WTC11 (cell line): Measurements from ENCODE around the gene ACO2. TPM values are rescaled to one million over a fixed set of nuclear protein-coding genes. Genes with fewer than 3 reads are reported as not detected.

Source experiments
- ATAC-seq: fragments of 200-7000 bp; cut with Tn5 transposase; 2 replicates; pipeline ENCODE4 v1.10.0; 2021; ENCODE audit warnings: mild to moderate bottlenecking, moderate library complexity
- CTCF ChIA-PET: fragments of 300-600 bp; sonication (Branson Sonifier 250); formaldehyde crosslinking; loops from one replicate; lab custom pipeline; 2021; ENCODE audit warnings: antibody characterized with exemption; lab: Charles Lee
- POLR2A ChIA-PET: fragments of 350-600 bp; sonication (Branson Sonifier 250); formaldehyde crosslinking; loops from one replicate; lab custom pipeline; 2021; ENCODE audit warnings: antibody characterized with exemption; lab: Charles Lee
- DNase-seq: peaks from one replicate; pipeline ENCODE4 v3.0.0; 2021; ENCODE audit warnings: low spot score
- H3K27ac Mint-ChIP-seq: 2 replicates; pipeline ENCODE4 v1.8.0; 2021; ENCODE audit warnings: mixed read lengths
- H3K27me3 Mint-ChIP-seq: 2 replicates; pipeline ENCODE4 v1.8.0; 2021; ENCODE audit warnings: low read depth, mild to moderate bottlenecking, moderate library complexity, mixed read lengths
- H3K36me3 Mint-ChIP-seq: 2 replicates; pipeline ENCODE4 v1.8.0; 2021; ENCODE audit warnings: mixed read lengths
- H3K4me1 Mint-ChIP-seq: 2 replicates; pipeline ENCODE4 v1.8.0; 2022; ENCODE audit warnings: mixed read lengths
- H3K4me3 Mint-ChIP-seq: 2 replicates; pipeline ENCODE4 v1.8.0; 2021; ENCODE audit warnings: mild to moderate bottlenecking, moderate library complexity, mixed read lengths
- H3K9me3 Mint-ChIP-seq: 2 replicates; pipeline ENCODE4 v1.8.0; 2021; ENCODE audit warnings: mixed read lengths
- CBFB ChIP-seq: sonication (generic); formaldehyde crosslinking; IDR thresholded peaks from 2 replicates; pipeline ENCODE4 v1.8.1; 2022; ENCODE audit warnings: mild to moderate bottlenecking, low read depth, missing genetic modification reagents
- E2F4 ChIP-seq: sonication (generic); formaldehyde crosslinking; IDR thresholded peaks from 2 replicates; pipeline ENCODE4 v1.8.1; 2022; ENCODE audit warnings: low read depth, mild to moderate bottlenecking, moderate library complexity, missing genetic modification reagents, borderline replicate concordance
- ELF4 ChIP-seq: sonication (generic); formaldehyde crosslinking; IDR thresholded peaks from 2 replicates; pipeline ENCODE4 v1.8.1; 2022; ENCODE audit warnings: low read depth, mild to moderate bottlenecking, moderate library complexity, missing genetic modification reagents
- EMX1 ChIP-seq: fragments of 250-450 bp; sonication (Bioruptor Pico); IDR thresholded peaks from 2 replicates; pipeline ENCODE4 v1.8.0; 2021; ENCODE audit warnings: mild to moderate bottlenecking
- FOXK1 ChIP-seq: sonication (generic); formaldehyde crosslinking; IDR thresholded peaks from 2 replicates; pipeline ENCODE4 v1.8.0; 2022; ENCODE audit warnings: mild to moderate bottlenecking, moderate library complexity, missing genetic modification reagents
- FOXP4 ChIP-seq: sonication (generic); formaldehyde crosslinking; IDR thresholded peaks from 2 replicates; pipeline ENCODE4 v1.8.0; 2022; ENCODE audit warnings: mild to moderate bottlenecking, missing genetic modification reagents
- GABPB1 ChIP-seq: sonication (generic); formaldehyde crosslinking; IDR thresholded peaks from 2 replicates; pipeline ENCODE4 v1.8.1; 2023; ENCODE audit warnings: mild to moderate bottlenecking, missing genetic modification reagents
- GTF2I ChIP-seq: fragments of 250-450 bp; sonication (Bioruptor Pico); conservative IDR thresholded peaks from 2 replicates; pipeline ENCODE4 v1.4.0; 2021; ENCODE audit warnings: mild to moderate bottlenecking
- IRF2 ChIP-seq: sonication (generic); formaldehyde crosslinking; IDR thresholded peaks from 2 replicates; pipeline ENCODE4 v1.8.0; 2022; ENCODE audit warnings: low read depth, missing genetic modification reagents, borderline replicate concordance
- MAX ChIP-seq: sonication (generic); formaldehyde crosslinking; IDR thresholded peaks from 2 replicates; pipeline ENCODE4 v1.8.0; 2022; ENCODE audit warnings: mild to moderate bottlenecking, missing genetic modification reagents
- MXD4 ChIP-seq: fragments of 250-450 bp; sonication (Bioruptor Pico); IDR thresholded peaks from 2 replicates; pipeline ENCODE4 v1.8.0; 2021; ENCODE audit warnings: mild to moderate bottlenecking, moderate library complexity, borderline replicate concordance
- MYBL2 ChIP-seq: sonication (generic); formaldehyde crosslinking; IDR thresholded peaks from 2 replicates; pipeline ENCODE4 v1.8.1; 2023; ENCODE audit warnings: mild to moderate bottlenecking, moderate library complexity, missing genetic modification reagents
- NFATC4 ChIP-seq: fragments of 250-450 bp; sonication (Bioruptor Pico); IDR thresholded peaks from 2 replicates; pipeline ENCODE4 v1.9.0; 2021; ENCODE audit warnings: mild to moderate bottlenecking
- NFYB ChIP-seq: sonication (generic); formaldehyde crosslinking; conservative IDR thresholded peaks from 2 replicates; pipeline ENCODE4 v1.8.0; 2022; ENCODE audit warnings: low read depth, missing genetic modification reagents
- NR3C1 ChIP-seq: sonication (generic); formaldehyde crosslinking; conservative IDR thresholded peaks from 2 replicates; pipeline ENCODE4 v1.8.1; 2023; ENCODE audit warnings: low read depth, mild to moderate bottlenecking, missing genetic modification reagents
- PREB ChIP-seq: sonication (generic); formaldehyde crosslinking; IDR thresholded peaks from 2 replicates; pipeline ENCODE4 v1.8.1; 2022; ENCODE audit warnings: mild to moderate bottlenecking, missing genetic modification reagents, moderate library complexity, borderline replicate concordance
- PRRX2 ChIP-seq: fragments of 250-450 bp; sonication (Bioruptor Pico); IDR thresholded peaks from 2 replicates; pipeline ENCODE4 v1.8.0; 2021; ENCODE audit warnings: mild to moderate bottlenecking
- SMAD3 ChIP-seq: sonication (generic); formaldehyde crosslinking; IDR thresholded peaks from 2 replicates; pipeline ENCODE4 v1.8.0; 2022; ENCODE audit warnings: missing genetic modification reagents, mild to moderate bottlenecking, borderline replicate concordance
- TCF7 ChIP-seq: sonication (generic); formaldehyde crosslinking; IDR thresholded peaks from 2 replicates; pipeline ENCODE4 v1.8.0; 2022; ENCODE audit warnings: mild to moderate bottlenecking, low read depth, missing genetic modification reagents, moderate library complexity
- TEAD1 ChIP-seq: sonication (generic); formaldehyde crosslinking; IDR thresholded peaks from 2 replicates; pipeline ENCODE4 v1.8.0; 2022; ENCODE audit warnings: mild to moderate bottlenecking, missing genetic modification reagents
- ZMAT4 ChIP-seq: fragments of 250-450 bp; sonication (Bioruptor Pico); IDR thresholded peaks from 2 replicates; pipeline ENCODE4 v1.9.0; 2021; ENCODE audit warnings: mild to moderate bottlenecking
- ZNF219 ChIP-seq: sonication (generic); formaldehyde crosslinking; IDR thresholded peaks from 2 replicates; pipeline ENCODE4 v1.8.0; 2023; ENCODE audit warnings: missing genetic modification reagents, mild to moderate bottlenecking, borderline replicate concordance
- ZNF532 ChIP-seq: fragments of 250-450 bp; sonication (Bioruptor Pico); IDR thresholded peaks from 2 replicates; pipeline ENCODE4 v1.9.0; 2021; ENCODE audit warnings: mild to moderate bottlenecking, borderline replicate concordance
- ZSCAN18 ChIP-seq: fragments of 250-450 bp; sonication (Bioruptor Pico); IDR thresholded peaks from 2 replicates; pipeline ENCODE4 v2.1.2; 2022; ENCODE audit warnings: mild to moderate bottlenecking, moderate library complexity
- total RNA-seq: library from RNA; stranded (reverse); gene quantifications from 3 replicates; pipeline ENCODE4 v1.2.3, GENCODE V29; 2021

The ACO2 gene
- total RNA-seq, 1 experiment from 2014 or later: 104 TPM

GRCh38 chr22:41478891-41479521 is 10.1 kb downstream of the ACO2 start:
- H3K27ac Mint-ChIP-seq: peak overlapping the region; percentile 26; the same call in 1 of the 2 replicates
- TF ChIP-seq ZNF219 (no peak), E2F4 (CRISPR knock-in tag) (no peak), GABPB1 (CRISPR knock-in tag) (no peak), MXD4 (no peak), ZMAT4 (CRISPR knock-in tag) (no peak), ZSCAN18 (CRISPR knock-in tag) (no peak), TEAD1 (no peak), EMX1 (CRISPR knock-in tag) (no peak), ZNF532 (CRISPR knock-in tag) (no peak), TCF7 (CRISPR knock-in tag) (no peak), MYBL2 (CRISPR knock-in tag) (no peak), IRF2 (CRISPR knock-in tag) (no peak), NFYB (CRISPR knock-in tag) (no peak)
- ATAC-seq (no peak), DNase-seq (no peak)
- no peak overlapping the region for H3K4me3 Mint-ChIP-seq
- ChIA-PET CTCF (interaction anchor here (0.9 to 3.5 kb wide), 6 partner anchors 21 to 75 kb away, joined by 3 to 27 read pairs (median 6); no protein-coding TSS in a partner anchor), POLR2A (interaction anchor here (2.3 kb wide), 1 partner anchor 10 kb away, joined by 12 read pairs; the partner anchor contains the start of genes ACO2 and PHF5A)
- H3K9me3 Mint-ChIP-seq: no peaks in the 10 kb centered on the region
- peaks cover 40% of the 10 kb centered on the region for H3K4me1 Mint-ChIP-seq
- no peaks in the 10 kb centered on the region for H3K27me3 Mint-ChIP-seq
- no peaks in the 10 kb centered on the region for H3K36me3 Mint-ChIP-seq

- H3K9me3 Mint-ChIP-seq: no peaks in the 10 kb centered on the region
- H3K27ac Mint-ChIP-seq: peak overlapping the region; percentile 14
- H3K27me3 Mint-ChIP-seq: no peaks in the 10 kb centered on the region
- H3K4me1 Mint-ChIP-seq: peaks cover 40% of the 10 kb centered on the region
- no peaks in the 10 kb centered on the region for H3K36me3 Mint-ChIP-seq
- peak; percentile 48 for ATAC-seq
- DNase-seq: peak; percentile 15
- CTCF ChIA-PET: interaction anchor here (0.5 to 3.5 kb wide), 10 partner anchors 9 to 545 kb away, joined by 3 to 27 read pairs (median 7); partner anchors contain the start of genes ACO2 and PHF5A
- POLR2A ChIA-PET: no interaction called here
- no peak overlapping the region for H3K4me3 Mint-ChIP-seq
- no peak for TF ChIP-seq ELF4
- TF ChIP-seq PREB: no peak
- TF ChIP-seq GTF2I (CRISPR knock-in tag): no peak
- TF ChIP-seq FOXK1 (CRISPR knock-in tag): no peak
- TF ChIP-seq CBFB (CRISPR knock-in tag): no peak
- no peak for TF ChIP-seq PRRX2
- TF ChIP-seq MAX (CRISPR knock-in tag): no peak
- no peak for TF ChIP-seq NR3C1 (CRISPR knock-in tag)
- TF ChIP-seq FOXP4 (CRISPR knock-in tag): no peak
- TF ChIP-seq SMAD3 (CRISPR knock-in tag): no peak
- TF ChIP-seq NFATC4 (CRISPR knock-in tag): no peak
These were observed 10.9 kb downstream of the ACO2 start for GRCh38 chr22:41479671-41480396.
